GM12878 (cell line): ENCODE results near the gene ATG9A. TPM values are rescaled to one million over a fixed set of nuclear protein-coding genes. Genes with fewer than 3 reads are reported as not detected.

Experiments used
- ATAC-seq: fragments of 200-7000 bp; cut with Tn5 transposase; 3 replicates; pipeline ENCODE4 v1.9.1; 2020; ENCODE audit warnings: mild to moderate bottlenecking, moderate library complexity
- BruUV-seq: library from RNA; stranded (reverse); fragments of 400-500 nt; replicated peaks from 2 replicates; lab custom pipeline; 2021; lab: Mats Ljungman, UMichigan
- CTCF ChIA-PET: fragments of 300-600 bp; sonication (Branson Sonifier 250); formaldehyde crosslinking; extraction: SDS; loops from one replicate; lab custom pipeline; 2021; ENCODE audit warnings: inconsistent platforms; lab: Yijun Ruan, JAX
- POLR2A ChIA-PET: fragments of 350-600 bp; formaldehyde crosslinking; extraction: SDS; loops from one replicate; lab custom pipeline; 2021; ENCODE audit warnings: inconsistent platforms; lab: Charles Lee
- RAD21 ChIA-PET: fragments of 300-600 bp; sonication (Branson Sonifier 250); formaldehyde crosslinking; loops from one replicate; lab custom pipeline; 2023; ENCODE audit warnings: antibody characterized with exemption; ENCODE audit not compliant: unreplicated experiment; lab: Charles Lee
- SMC1A ChIA-PET: fragments of 300-600 bp; sonication (Branson Sonifier 250); formaldehyde crosslinking; loops from one replicate; lab custom pipeline; 2023; ENCODE audit not compliant: unreplicated experiment, uncharacterized antibody; lab: Charles Lee
- DNase-seq: peaks from one replicate; pipeline ENCODE4 v3.0.0-alpha.2; 2011; ENCODE audit warnings: low read depth, low spot score
- FAIRE-seq: peaks from 3 replicates; lab custom pipeline; 2011; peaks lifted over from hg19 to GRCh38; lab: Jason Lieb, UNC
- H2AFZ ChIP-seq: 2 replicates; pipeline ENCODE4 v1.6.0; 2011; ENCODE audit warnings: low read depth, low read length, control low read depth; ENCODE audit not compliant: control insufficient read depth
- H3K27ac ChIP-seq: 2 replicates; pipeline ENCODE4 v1.5.1; 2011; ENCODE audit warnings: control low read depth; ENCODE audit not compliant: control insufficient read depth, insufficient read depth
- H3K27me3 ChIP-seq, 2 experiments: replicated peaks in 1 of 2; 2 replicates each; pipeline versions ENCODE4 v1.6.0 to v1.6.1; 2011; ENCODE audit warnings: low read length in 1 of 2; ENCODE audit not compliant: control insufficient read depth in 2 of 2, insufficient read depth in 2 of 2
- H3K36me3 ChIP-seq, 2 experiments: 2 replicates each; pipeline ENCODE4 v1.5.1; 2011; ENCODE audit warnings: low read length in 1 of 2; ENCODE audit not compliant: control insufficient read depth in 2 of 2, insufficient read depth in 2 of 2
- H3K4me1 ChIP-seq: 2 replicates; pipeline ENCODE4 v1.6.1; 2011; ENCODE audit warnings: mild to moderate bottlenecking, low read length, moderate library complexity, mixed read lengths; ENCODE audit not compliant: control insufficient read depth, insufficient read depth
- H3K4me2 ChIP-seq: 2 replicates; pipeline ENCODE4 v1.6.0; 2011; ENCODE audit warnings: control low read depth; ENCODE audit not compliant: control insufficient read depth, insufficient read depth
- H3K4me3 ChIP-seq: fragments of 200-600 bp; sonication (generic); 2 replicates; pipeline ENCODE4 v1.5.1; 2016
- H3K79me2 ChIP-seq: 2 replicates; pipeline ENCODE4 v1.6.0; 2011; ENCODE audit warnings: low read length; ENCODE audit not compliant: control insufficient read depth, insufficient read depth
- H3K9ac ChIP-seq: 2 replicates; pipeline ENCODE4 v1.8.0; 2011; ENCODE audit warnings: low read length, control low read depth, mixed read lengths; ENCODE audit not compliant: control insufficient read depth, insufficient read depth
- H3K9me3 ChIP-seq: replicated peaks from 3 replicates; pipeline ENCODE4 v1.5.1; 2011; ENCODE audit warnings: mild to moderate bottlenecking, low read length; ENCODE audit not compliant: control insufficient read depth, insufficient read depth
- H4K20me1 ChIP-seq: 2 replicates; pipeline ENCODE4 v1.6.0; 2011; ENCODE audit not compliant: control insufficient read depth, insufficient read depth
- ATF2 ChIP-seq: IDR thresholded peaks from 2 replicates; pipeline ENCODE4 v1.6.1; 2012; ENCODE audit warnings: low read length, inconsistent platforms
- BMI1 ChIP-seq: fragments of 450-650 bp; IDR thresholded peaks from 2 replicates; pipeline ENCODE4 v1.6.1; 2016; ENCODE audit warnings: mild to moderate bottlenecking, moderate library complexity, borderline replicate concordance
- CBX5 ChIP-seq: sonication (generic); IDR thresholded peaks from 2 replicates; pipeline ENCODE4 v1.6.1; 2016; ENCODE audit warnings: low read depth, moderate library complexity, mild to moderate bottlenecking, inconsistent platforms
- CEBPB ChIP-seq, 2 experiments: fragments of 150-350 bp in 1 of 2; IDR thresholded peaks; 2 replicates each; pipeline ENCODE4 v1.6.1; 2012 to 2014; ENCODE audit warnings: low read depth in 2 of 2, low read length in 2 of 2, borderline replicate concordance in 1 of 2, inconsistent platforms in 1 of 2
- MYC ChIP-seq: IDR thresholded peaks from 2 replicates; pipeline ENCODE4 v1.6.1; 2011; ENCODE audit warnings: mild to moderate bottlenecking, low read length, moderate library complexity, inconsistent platforms; ENCODE audit not compliant: insufficient read depth, insufficient replicate concordance, insufficient read length, severe bottlenecking
- RBBP5 ChIP-seq: fragments of 200-600 bp; sonication (generic); conservative IDR thresholded peaks from 2 replicates; pipeline ENCODE4 v1.6.1; 2016
- RELB ChIP-seq: fragments of 450-650 bp; IDR thresholded peaks from 2 replicates; pipeline ENCODE4 v1.6.1; 2017; ENCODE audit warnings: low read depth, mild to moderate bottlenecking, moderate library complexity
- YY1 ChIP-seq: IDR thresholded peaks from 2 replicates; pipeline ENCODE4 v1.6.1; 2011; ENCODE audit warnings: low read depth, mild to moderate bottlenecking, low read length
- ZBTB33 ChIP-seq: fragments of 450-650 bp; IDR thresholded peaks from 2 replicates; pipeline ENCODE4 v1.6.1; 2017; ENCODE audit warnings: mild to moderate bottlenecking
- ZNF592 ChIP-seq: fragments of 450-650 bp; IDR thresholded peaks from 2 replicates; pipeline ENCODE4 v1.6.1; 2017; ENCODE audit warnings: mild to moderate bottlenecking, moderate library complexity
- WGBS: methylation state at CpG from one replicate; pipeline ENCODE4 v1.1.6; 2016; ENCODE audit warnings: low lambda C conversion rate; ENCODE audit not compliant: insufficient replicate concordance, insufficient coverage; ENCODE audit errors: missing lambda C conversion rate; 5-methylcytosine and 5-hydroxymethylcytosine counted together
- in situ Hi-C: fragments of 300-500 bp; cut with MboI; formaldehyde crosslinking; loops from 9 replicates; pipeline ENCODE4 v1.14.3; 2018; ENCODE audit warnings: mixed read lengths
- intact Hi-C: fragments of 100-400 bp; cut with micrococcal nuclease; formaldehyde crosslinking; loops from one replicate; pipeline ENCODE4 v1.14.2; 2022; ENCODE audit not compliant: unreplicated experiment
- polyA plus RNA-seq, 11 experiments: library from polyadenylated mRNA; depleted of rRNA in 4 of 11; unstranded in 6 of 11; stranded (reverse) in 5 of 11; fragments of >200 nt; fragmentation: Nextera tagmentation in 4 of 11; fragmentation: Illumina TruSeq in 1 of 11; extraction: Ambion mirVana in 4 of 11; extraction: Trizol in 1 of 11; gene quantifications; 1 replicate in 1 of 11; 2 replicates in 10 of 11; pipeline versions ENCODE4 v1.2.1 to v1.2.3, GENCODE V29; 2011 to 2016; ENCODE audit warnings: inconsistent platforms in 2 of 11, missing spikeins in 2 of 11, low read depth in 1 of 11
- total RNA-seq, 4 experiments: library from RNA; depleted of rRNA in 3 of 4; stranded (reverse); fragments of >200 nt in 3 of 4; fragmentation: Illumina TruSeq in 1 of 4; extraction: Trizol in 1 of 4; gene quantifications; 2 replicates each; pipeline versions ENCODE4 v1.2.1 to v1.2.3, GENCODE V29; 2013 to 2021

Gene ATG9A
- total and polyA plus RNA-seq, 10 of the 15 experiments (the other 5 are each of a cell fraction or from before 2014, with no cell fraction given): 0.16 to 37.5 (median 14.6) TPM; not detected in 1

DNA sequence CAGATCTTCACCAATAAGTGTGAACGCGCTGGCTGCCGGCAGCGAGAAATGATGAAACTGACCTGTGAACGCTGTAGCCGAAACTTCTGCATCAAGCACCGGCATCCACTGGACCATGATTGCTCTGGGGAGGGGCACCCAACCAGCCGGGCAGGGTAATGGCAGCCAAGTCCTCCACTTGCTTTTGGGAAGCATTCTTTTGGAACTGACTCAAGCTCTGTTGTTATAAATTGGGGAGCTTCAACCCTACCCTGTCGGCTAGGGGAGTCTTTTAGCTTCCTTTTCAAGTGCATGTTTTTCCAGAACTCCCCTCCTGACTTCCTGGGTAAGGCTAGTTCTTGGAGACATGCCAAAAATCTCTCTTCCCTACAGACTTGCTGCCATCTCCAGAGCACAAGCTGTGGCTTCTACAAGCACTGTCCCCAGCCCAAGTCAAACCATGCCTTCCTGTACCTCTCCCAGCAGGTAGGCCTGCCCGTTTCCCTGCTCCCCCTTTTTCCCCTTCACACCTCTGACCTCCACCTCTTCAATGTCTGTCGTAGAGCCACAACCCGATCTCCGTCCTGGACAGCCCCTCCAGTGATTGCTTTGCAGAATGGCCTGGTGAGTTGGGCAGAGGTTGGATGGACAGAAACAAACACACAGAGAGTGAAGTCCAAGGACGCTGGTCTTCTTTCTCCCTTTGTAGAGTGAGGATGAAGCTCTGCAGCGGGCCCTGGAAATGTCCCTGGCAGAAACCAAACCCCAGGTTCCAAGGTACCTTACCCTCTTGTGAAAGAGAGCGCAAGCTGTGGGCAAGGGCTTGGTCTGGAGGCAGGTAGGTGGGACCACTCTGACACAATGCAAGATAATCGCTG lies 21.3 kb downstream of the ATG9A start:
- DNase-seq: no peak
- Histone ChIP-seq H3K4me2 (no peak overlapping the region; the same call in 1 of the 2 replicates), H3K4me1 (peaks cover 8% of the 10 kb centered on the region), H3K9me3 (no peaks in the 10 kb centered on the region), H3K9ac (no peak overlapping the region), H3K27me3 (no peaks in the 10 kb centered on the region), H3K79me2 (no peaks in the 10 kb centered on the region; the same call in 1 of the 2 replicates), H3K4me3 (no peak overlapping the region), H2AFZ (no peak overlapping the region), H3K36me3 (peaks cover 0 to 9% of the 10 kb centered on the region in 2 experiments; a peak in 2 of 4 replicates), H3K27ac (no peak overlapping the region), H4K20me1 (no peaks in the 10 kb centered on the region)
- BruUV-seq: no TSS peak
- FAIRE-seq: no peak
- intact Hi-C loops: loop anchor here (2.0 to 5.0 kb wide), 2 partner anchors 31 to 69 kb away; partner anchors contain the start of genes CNPPD1 and DNAJB2
- SMC1A ChIA-PET: interaction anchor here (0.7 to 3.1 kb wide), 5 partner anchors 32 to 87 kb away, joined by 3 to 14 read pairs (median 4); partner anchors contain the start of genes CNPPD1, GLB1L and STK16
- ATAC-seq: no peak
- in situ Hi-C loops: loop anchor here (5.0 kb wide), 1 partner anchor 36 kb away; the partner anchor contains the start of gene SLC23A3
- CTCF ChIA-PET: interaction anchor here (1.0 to 2.2 kb wide), 4 partner anchors 37 to 87 kb away, joined by 3 to 13 read pairs (median 6); partner anchors contain the start of gene NHEJ1
- POLR2A ChIA-PET: interaction anchor here (0.5 to 4.0 kb wide), 9 partner anchors 9 to 685 kb away, joined by 3 to 47 read pairs (median 6); partner anchors contain the start of genes ABCB6, ANKZF1, ATG9A and CNPPD1
- WGBS: 85% methylated on average over 17 of the region's 17 CpGs
- RAD21 ChIA-PET: interaction anchor here (2.5 to 2.9 kb wide), 2 partner anchors 32 to 37 kb away, joined by 12 to 21 read pairs; partner anchors contain the start of genes CNPPD1 and SLC23A3
- TF ChIP-seq ATF2: no peak
- no peak for TF ChIP-seq RBBP5
- no peak for TF ChIP-seq BMI1
- TF ChIP-seq ZNF592: no peak
- TF ChIP-seq MYC: no peak
- no peak for TF ChIP-seq RELB
- no peak for TF ChIP-seq YY1
- no peak for TF ChIP-seq CEBPB (IDR thresholded peaks at IDR 0.05; ENCODE audit: borderline replicate concordance in 1 of 2, low read depth in 2 of 2, low read length in 2 of 2)
- no peak for TF ChIP-seq CBX5
- no peak for TF ChIP-seq ZBTB33
